Measurements from ENCODE around the gene GSE1. TPM values are rescaled to one million over a fixed set of nuclear protein-coding genes. Genes with fewer than 3 reads are reported as not detected.

The GSE1 gene
- total and polyA plus RNA-seq, 7 experiments from 2014 or later: 0.18 to 69.2 (median 11.3) TPM

DNA sequence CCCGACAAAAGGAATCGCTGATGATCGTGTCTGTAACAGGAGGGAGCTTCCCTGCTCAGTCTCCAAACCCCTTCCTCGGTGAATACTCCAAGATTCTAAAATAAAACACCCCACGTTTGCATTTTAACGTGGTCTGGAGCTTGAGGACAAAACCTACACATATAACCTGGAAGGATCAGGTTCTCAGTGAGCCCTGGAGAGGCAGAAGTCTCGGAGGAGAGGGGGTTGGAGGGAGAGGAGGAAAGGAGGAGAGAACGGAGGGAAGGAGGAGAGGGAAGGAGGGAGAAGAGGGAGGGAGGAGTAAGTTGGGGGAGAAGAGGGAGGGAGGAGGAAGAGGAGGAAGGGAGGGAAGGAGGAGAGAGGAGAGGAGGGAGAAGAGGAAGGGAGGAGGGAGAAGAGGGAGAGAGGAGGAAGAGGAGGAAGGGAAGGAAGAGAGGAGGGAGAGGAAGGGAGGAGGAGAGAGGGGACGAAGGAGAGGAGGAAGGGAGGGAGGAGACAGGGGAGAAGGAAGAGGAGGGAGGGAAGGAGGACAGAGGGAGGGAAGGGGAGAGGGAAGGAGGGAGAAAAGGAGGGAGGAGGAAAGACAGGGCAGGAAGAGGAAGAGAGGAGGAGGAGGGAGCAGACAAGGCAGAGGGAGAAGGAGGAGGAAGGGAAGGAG lies 103.0 kb downstream of the GSE1 start:
- H3K27me3 ChIP-seq (ENCODE audit: control insufficient read depth in 2 of 2, insufficient read depth in 2 of 2, low read length in 2 of 2): no peaks in the 10 kb centered on the region
- no peak for DNase-seq
- no peak for ATAC-seq
- no peak overlapping the region for H3K27ac ChIP-seq (ENCODE audit: low read depth, low read length)
- no peaks in the 10 kb centered on the region for H3K36me3 ChIP-seq (ENCODE audit: control insufficient read depth in 2 of 3, insufficient read depth in 3 of 3, low read length in 3 of 3)
- H3K27ac Mint-ChIP-seq: peak overlapping the region in 2 of 9 donors; percentile 44 to 60
- CTCF ChIA-PET: interaction anchor here (1.4 to 2.4 kb wide), 2 partner anchors 13 to 58 kb away, joined by 4 to 6 read pairs; no protein-coding TSS in a partner anchor
- H3K4me3 Mint-ChIP-seq: peak overlapping the region in 4 of 10 donors; percentile 16 to 61 (median 48)
- H3K9me3 ChIP-seq (ENCODE audit: control insufficient read depth in 2 of 3, low read length in 3 of 3): peaks cover 0 to 5% (median 0%) of the 10 kb centered on the region in 3 experiments
- peaks cover 0 to 11% (median 4%) of the 10 kb centered on the region in 11 donors for H3K9me3 Mint-ChIP-seq
- intact Hi-C loops (cut with micrococcal nuclease): loop anchor here in 1 of 2 donors (5.0 to 10.0 kb wide), 2 partner anchors 36 to 411 kb away; partner anchors contain the start of gene C16orf74
- peaks cover 0 to 20% (median 17%) of the 10 kb centered on the region in 7 donors for H3K4me1 Mint-ChIP-seq
- H3K36me3 Mint-ChIP-seq: peaks cover 0 to 12% (median 9%) of the 10 kb centered on the region in 5 donors
- no peak overlapping the region for H3K4me3 ChIP-seq (ENCODE audit: low read length)
- H3K27me3 Mint-ChIP-seq: peaks cover 0 to 15% (median 0%) of the 10 kb centered on the region in 5 donors
- H3K4me1 ChIP-seq (ENCODE audit: control insufficient read depth in 2 of 2, insufficient read depth in 2 of 2, low read length in 2 of 2): peaks cover 0 to 11% of the 10 kb centered on the region in 2 donors
- POLR2A ChIA-PET: no interaction called here

DNA sequence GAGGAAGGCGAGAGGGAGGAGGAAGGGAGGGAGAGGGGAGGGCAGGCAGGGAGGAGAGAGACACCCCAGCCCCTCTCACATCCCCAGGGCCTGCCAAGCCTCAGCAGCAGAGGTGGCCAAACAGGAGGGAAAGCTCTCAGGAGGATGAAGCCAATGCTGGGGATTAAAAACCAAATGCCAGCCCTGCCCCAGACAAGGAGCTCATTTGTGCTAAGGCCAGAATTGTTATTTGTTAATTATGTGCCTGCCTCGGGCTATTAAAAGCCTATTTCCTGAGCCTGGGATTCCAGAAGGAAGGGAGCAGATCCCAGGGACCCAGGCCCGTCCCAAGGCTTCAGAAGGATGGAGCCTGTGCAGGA lies 103.5 kb downstream of the GSE1 start:
- Histone ChIP-seq H3K36me3 (ENCODE audit: control insufficient read depth in 2 of 3, insufficient read depth in 3 of 3, low read length in 3 of 3) (no peaks in the 10 kb centered on the region), H3K4me3 (ENCODE audit: low read length) (no peak overlapping the region), H3K27me3 (ENCODE audit: control insufficient read depth in 2 of 2, insufficient read depth in 2 of 2, low read length in 2 of 2) (no peaks in the 10 kb centered on the region), H3K4me1 (ENCODE audit: control insufficient read depth in 2 of 2, insufficient read depth in 2 of 2, low read length in 2 of 2) (peaks cover 0 to 11% of the 10 kb centered on the region in 2 donors), H3K27ac (ENCODE audit: low read depth, low read length) (no peak overlapping the region), H3K9me3 (ENCODE audit: control insufficient read depth in 2 of 3, low read length in 3 of 3) (peaks cover 0 to 5% (median 0%) of the 10 kb centered on the region in 3 experiments)
- Mint-ChIP-seq H3K27ac (no peak overlapping the region), H3K4me3 (peak overlapping the region in 1 of 10 donors; percentile 61), H3K4me1 (peaks cover 0 to 20% (median 17%) of the 10 kb centered on the region in 7 donors), H3K36me3 (peaks cover 0 to 12% (median 9%) of the 10 kb centered on the region in 5 donors), H3K9me3 (peaks cover 0 to 11% (median 4%) of the 10 kb centered on the region in 11 donors), H3K27me3 (peaks cover 0 to 15% (median 0%) of the 10 kb centered on the region in 5 donors)
- DNase-seq (no peak), ATAC-seq (no peak)
- POLR2A ChIA-PET: no interaction called here
- CTCF ChIA-PET: interaction anchor here (0.9 to 2.4 kb wide), 3 partner anchors 13 to 59 kb away, joined by 4 to 6 read pairs (median 4); no protein-coding TSS in a partner anchor
- intact Hi-C loops (cut with micrococcal nuclease): loop anchor here in 1 of 2 donors (5.0 to 10.0 kb wide), 2 partner anchors 36 to 412 kb away; partner anchors contain the start of gene C16orf74

GRCh38 chr16:85717393-85718152 lies 104.5 kb downstream of the GSE1 start:
- Mint-ChIP-seq H3K9me3 (peaks cover 0 to 6% (median 0%) of the 10 kb centered on the region in 11 donors), H3K36me3 (peaks cover 0 to 6% (median 4%) of the 10 kb centered on the region in 5 donors), H3K4me3 (peak overlapping the region in 1 of 10 donors; percentile 61), H3K4me1 (peaks cover 0 to 20% (median 17%) of the 10 kb centered on the region in 7 donors), H3K27me3 (peaks cover 0 to 15% (median 0%) of the 10 kb centered on the region in 5 donors), H3K27ac (no peak overlapping the region)
- peaks cover 0 to 11% of the 10 kb centered on the region in 2 donors for H3K4me1 ChIP-seq (ENCODE audit: control insufficient read depth in 2 of 2, insufficient read depth in 2 of 2, low read length in 2 of 2)
- intact Hi-C loops (cut with micrococcal nuclease): loop anchor here (1.0 to 10.0 kb wide), 6 partner anchors 18 to 413 kb away; partner anchors contain the start of gene C16orf74 (in 1 of the 2)
- peak; percentile 26 to 59 (median 49) for DNase-seq
- ATAC-seq: peak; percentile 63
- H3K36me3 ChIP-seq (ENCODE audit: control insufficient read depth in 2 of 3, insufficient read depth in 3 of 3, low read length in 3 of 3): no peaks in the 10 kb centered on the region
- POLR2A ChIA-PET: no interaction called here
- no peaks in the 10 kb centered on the region for H3K27me3 ChIP-seq (ENCODE audit: control insufficient read depth in 2 of 2, insufficient read depth in 2 of 2, low read length in 2 of 2)
- no peak overlapping the region for H3K4me3 ChIP-seq (ENCODE audit: low read length)
- CTCF ChIA-PET: interaction anchor here (0.7 to 2.4 kb wide), 4 partner anchors 12 to 420 kb away, joined by 3 to 6 read pairs (median 4); no protein-coding TSS in a partner anchor
- no peaks in the 10 kb centered on the region for H3K9me3 ChIP-seq (ENCODE audit: control insufficient read depth in 2 of 3, low read length in 3 of 3)
- no peak overlapping the region for H3K27ac ChIP-seq (ENCODE audit: low read depth, low read length)

- POLR2A ChIA-PET: no interaction called here
- H3K27ac ChIP-seq (ENCODE audit: low read depth, low read length): no peak overlapping the region
These were observed 105.0 kb downstream of the GSE1 start for GRCh38 chr16:85718153-85718477.

GRCh38 chr16:85718682-85719081 lies 105.6 kb downstream of the GSE1 start:
- no peak for DNase-seq
- Histone ChIP-seq H3K4me1 (ENCODE audit: control insufficient read depth in 2 of 2, insufficient read depth in 2 of 2, low read length in 2 of 2) (peaks cover 0 to 11% of the 10 kb centered on the region in 2 donors), H3K27ac (ENCODE audit: low read depth, low read length) (no peak overlapping the region), H3K36me3 (ENCODE audit: control insufficient read depth in 2 of 3, insufficient read depth in 3 of 3, low read length in 3 of 3) (no peaks in the 10 kb centered on the region), H3K9me3 (ENCODE audit: control insufficient read depth in 2 of 3, low read length in 3 of 3) (no peaks in the 10 kb centered on the region), H3K27me3 (ENCODE audit: control insufficient read depth in 2 of 2, insufficient read depth in 2 of 2, low read length in 2 of 2) (no peaks in the 10 kb centered on the region), H3K4me3 (ENCODE audit: low read length) (no peak overlapping the region)
- Mint-ChIP-seq H3K27me3 (peaks cover 0 to 15% (median 0%) of the 10 kb centered on the region in 5 donors), H3K27ac (no peak overlapping the region), H3K4me3 (no peak overlapping the region), H3K9me3 (no peaks in the 10 kb centered on the region), H3K36me3 (peaks cover 0 to 2% (median 0%) of the 10 kb centered on the region in 5 donors), H3K4me1 (peaks cover 0 to 20% (median 17%) of the 10 kb centered on the region in 7 donors)
- POLR2A ChIA-PET: no interaction called here
- CTCF ChIA-PET: interaction anchor here (0.7 kb wide), 1 partner anchor 324 kb away, joined by 3 read pairs; no protein-coding TSS in a partner anchor
- intact Hi-C loops (cut with micrococcal nuclease): loop anchor here (1.0 to 10.0 kb wide), 6 partner anchors 17 to 414 kb away; partner anchors contain the start of gene C16orf74 (in 1 of the 2)
- ATAC-seq: no peak

More at GRCh38 chr16:85718153-85718477, 105.0 kb downstream of the GSE1 start:
- no peaks in the 10 kb centered on the region for H3K27me3 ChIP-seq (ENCODE audit: control insufficient read depth in 2 of 2, insufficient read depth in 2 of 2, low read length in 2 of 2)
- CTCF ChIA-PET: no interaction called here
- no peaks in the 10 kb centered on the region for H3K9me3 ChIP-seq (ENCODE audit: control insufficient read depth in 2 of 3, low read length in 3 of 3)
- Mint-ChIP-seq H3K4me1 (peaks cover 0 to 20% (median 17%) of the 10 kb centered on the region in 7 donors), H3K4me3 (peak overlapping the region in 1 of 10 donors; percentile 61), H3K9me3 (peaks cover 0 to under 1% (median 0%) of the 10 kb centered on the region in 11 donors), H3K27ac (no peak overlapping the region), H3K27me3 (peaks cover 0 to 15% (median 0%) of the 10 kb centered on the region in 5 donors), H3K36me3 (peaks cover 0 to 2% (median 0%) of the 10 kb centered on the region in 5 donors)
- ATAC-seq: no peak
- intact Hi-C loops (cut with micrococcal nuclease): loop anchor here (1.0 to 10.0 kb wide), 6 partner anchors 17 to 413 kb away; partner anchors contain the start of gene C16orf74 (in 1 of the 2)
- peaks cover 0 to 11% of the 10 kb centered on the region in 2 donors for H3K4me1 ChIP-seq (ENCODE audit: control insufficient read depth in 2 of 2, insufficient read depth in 2 of 2, low read length in 2 of 2)
- no peak overlapping the region for H3K4me3 ChIP-seq (ENCODE audit: low read length)
- no peaks in the 10 kb centered on the region for H3K36me3 ChIP-seq (ENCODE audit: control insufficient read depth in 2 of 3, insufficient read depth in 3 of 3, low read length in 3 of 3)
- no peak for DNase-seq

GRCh38 chr16:85719605-85720301 lies 106.6 kb downstream of the GSE1 start:
- Histone ChIP-seq H3K27ac (ENCODE audit: low read depth, low read length) (no peak overlapping the region), H3K27me3 (ENCODE audit: control insufficient read depth in 2 of 2, insufficient read depth in 2 of 2, low read length in 2 of 2) (no peaks in the 10 kb centered on the region), H3K36me3 (ENCODE audit: control insufficient read depth in 2 of 3, insufficient read depth in 3 of 3, low read length in 3 of 3) (no peaks in the 10 kb centered on the region), H3K9me3 (ENCODE audit: control insufficient read depth in 2 of 3, low read length in 3 of 3) (no peaks in the 10 kb centered on the region), H3K4me1 (ENCODE audit: control insufficient read depth in 2 of 2, insufficient read depth in 2 of 2, low read length in 2 of 2) (peaks cover 0 to 11% of the 10 kb centered on the region in 2 donors), H3K4me3 (ENCODE audit: low read length) (no peak overlapping the region)
- peaks cover 0 to 20% (median 17%) of the 10 kb centered on the region in 7 donors for H3K4me1 Mint-ChIP-seq
- peaks cover 0 to 2% (median 0%) of the 10 kb centered on the region in 5 donors for H3K36me3 Mint-ChIP-seq
- ATAC-seq: no peak
- CTCF ChIA-PET: no interaction called here
- intact Hi-C loops (cut with micrococcal nuclease): loop anchor here in 1 of 2 donors (5.0 to 10.0 kb wide), 2 partner anchors 33 to 415 kb away; partner anchors contain the start of gene C16orf74
- POLR2A ChIA-PET: no interaction called here
- no peaks in the 10 kb centered on the region for H3K9me3 Mint-ChIP-seq
- H3K27me3 Mint-ChIP-seq: peaks cover 0 to 15% (median 0%) of the 10 kb centered on the region in 5 donors
- H3K27ac Mint-ChIP-seq: no peak overlapping the region
- DNase-seq: no peak
- H3K4me3 Mint-ChIP-seq: no peak overlapping the region
